Liver (tissue), 9 donors: Measurements from ENCODE around the gene TMF1. TPM values are rescaled to one million over a fixed set of nuclear protein-coding genes. Genes with fewer than 3 reads are reported as not detected.
A peak's percentile ranks its signal among the peaks of the same experiment; 100 is the strongest.

Source experiments
- DNase-seq: peaks from one replicate; pipeline ENCODE4 v3.0.0-alpha.2; 2017; ENCODE audit warnings: low spot score
- H3K27ac ChIP-seq, 2 donors: one replicate each; pipeline ENCODE4 v1.7.0; 2013; ENCODE audit warnings: inconsistent platforms in 2 of 2, low read length in 2 of 2, control low read depth in 1 of 2, low read depth in 1 of 2, mild to moderate bottlenecking in 1 of 2
- H3K27me3 ChIP-seq, 4 donors: one replicate each; pipeline versions ENCODE4 v1.6.1 to v1.7.0; 2013; ENCODE audit warnings: low read length in 3 of 4, inconsistent platforms in 1 of 4, mild to moderate bottlenecking in 1 of 4, moderate library complexity in 1 of 4; ENCODE audit not compliant: control insufficient read depth in 4 of 4, insufficient read depth in 4 of 4
- H3K36me3 ChIP-seq, 4 donors: one replicate each; pipeline versions ENCODE4 v1.6.1 to v1.7.0; 2013; ENCODE audit warnings: low read length in 3 of 4, mild to moderate bottlenecking in 3 of 4, low read depth in 1 of 4, moderate library complexity in 1 of 4; ENCODE audit not compliant: control insufficient read depth in 4 of 4, insufficient read depth in 3 of 4
- H3K4me1 ChIP-seq, 4 donors: one replicate each; pipeline versions ENCODE4 v1.6.1 to v1.7.0; 2013; ENCODE audit warnings: low read length in 3 of 4, mild to moderate bottlenecking in 3 of 4, moderate library complexity in 1 of 4; ENCODE audit not compliant: control insufficient read depth in 4 of 4, insufficient read depth in 4 of 4
- H3K4me3 ChIP-seq, 3 donors: one replicate each; pipeline versions ENCODE4 v1.6.1 to v1.7.0; 2013; ENCODE audit warnings: low read length in 3 of 3, control low read depth in 1 of 3, low read depth in 1 of 3, mild to moderate bottlenecking in 1 of 3
- H3K9ac ChIP-seq, 2 donors: one replicate each; pipeline ENCODE4 v1.7.0; 2013; ENCODE audit warnings: low read length in 2 of 2, mild to moderate bottlenecking in 2 of 2, moderate library complexity in 2 of 2, control low read depth in 1 of 2, low read depth in 1 of 2
- H3K9me3 ChIP-seq, 4 donors: one replicate each; pipeline versions ENCODE4 v1.6.1 to v1.7.0; 2013; ENCODE audit warnings: low read length in 3 of 4; ENCODE audit not compliant: control insufficient read depth in 4 of 4
- ATF3 ChIP-seq: IDR thresholded peaks from 2 replicates; pipeline ENCODE4 v1.6.1; 2016; ENCODE audit warnings: antibody characterized with exemption
- EGR1 ChIP-seq, 2 donors: IDR thresholded peaks; 2 replicates each; pipeline ENCODE4 v1.6.1; 2016 to 2018; ENCODE audit warnings: antibody characterized with exemption in 2 of 2, low read depth in 2 of 2
- FOXA1 ChIP-seq: IDR thresholded peaks from 2 replicates; pipeline ENCODE4 v1.6.1; 2016; ENCODE audit warnings: antibody characterized with exemption
- FOXA2 ChIP-seq: IDR thresholded peaks from 2 replicates; pipeline ENCODE4 v1.6.1; 2016; ENCODE audit warnings: antibody characterized with exemption
- GABPA ChIP-seq, 2 donors: IDR thresholded peaks in 1 of 2; conservative IDR thresholded peaks in 1 of 2; 2 replicates each; pipeline ENCODE4 v1.6.1; 2016; ENCODE audit warnings: antibody characterized with exemption in 2 of 2, mild to moderate bottlenecking in 1 of 2, moderate library complexity in 1 of 2
- HNF4A ChIP-seq, 2 donors: conservative IDR thresholded peaks; 2 replicates each; pipeline ENCODE4 v1.6.1; 2016; ENCODE audit warnings: antibody characterized with exemption in 2 of 2, mild to moderate bottlenecking in 2 of 2
- HNF4G ChIP-seq: IDR thresholded peaks from 2 replicates; pipeline ENCODE4 v1.6.1; 2016; ENCODE audit warnings: antibody characterized with exemption
- JUND ChIP-seq, 2 donors: IDR thresholded peaks; 2 replicates each; pipeline ENCODE4 v1.6.1; 2016; ENCODE audit warnings: antibody characterized with exemption in 2 of 2
- MAX ChIP-seq: IDR thresholded peaks from 2 replicates; pipeline ENCODE4 v1.6.1; 2016; ENCODE audit warnings: antibody characterized with exemption
- NR2F2 ChIP-seq: IDR thresholded peaks from 2 replicates; pipeline ENCODE4 v1.6.1; 2016; ENCODE audit warnings: antibody characterized with exemption
- RAD21 ChIP-seq, 2 donors: IDR thresholded peaks; 2 replicates each; pipeline ENCODE4 v1.6.1; 2016; ENCODE audit warnings: antibody characterized with exemption in 2 of 2, mild to moderate bottlenecking in 2 of 2
- REST ChIP-seq: IDR thresholded peaks from 2 replicates; pipeline ENCODE4 v1.6.1; 2016; ENCODE audit warnings: antibody characterized with exemption, mild to moderate bottlenecking
- RXRA ChIP-seq, 2 donors: IDR thresholded peaks; 2 replicates each; pipeline ENCODE4 v1.6.1; 2017 to 2018; ENCODE audit warnings: antibody characterized with exemption in 2 of 2, mild to moderate bottlenecking in 1 of 2
- SP1 ChIP-seq: IDR thresholded peaks from 2 replicates; pipeline ENCODE4 v1.6.1; 2018; ENCODE audit warnings: antibody characterized with exemption, mild to moderate bottlenecking
- TAF1 ChIP-seq: conservative IDR thresholded peaks from 2 replicates; pipeline ENCODE4 v1.6.1; 2016; ENCODE audit warnings: antibody characterized with exemption, mild to moderate bottlenecking
- YY1 ChIP-seq: IDR thresholded peaks from 2 replicates; pipeline ENCODE4 v1.6.1; 2016; ENCODE audit warnings: antibody characterized with exemption, mild to moderate bottlenecking
- WGBS: extraction: QIAGEN DNeasy Blood & Tissue Kit; methylation state at CpG from one replicate; pipeline ENCODE4 v1.1.7; 2013; 5-methylcytosine and 5-hydroxymethylcytosine counted together
- polyA plus RNA-seq, 2 donors: library from polyadenylated mRNA; stranded (reverse) in 1 of 2; unstranded in 1 of 2; fragments of 200-250 nt in 1 of 2; fragments of >200 nt in 1 of 2; fragmentation: Nextera tagmentation in 1 of 2; extraction: Ambion mirVana in 1 of 2; gene quantifications; one replicate each; pipeline versions ENCODE4 v1.2.1 to v1.2.3, GENCODE V29; 2013 to 2015
- total RNA-seq, 2 donors: library from RNA; depleted of rRNA; stranded (reverse); fragments of >200 nt; gene quantifications; one replicate each; pipeline ENCODE4 v1.2.3, GENCODE V29; 2014
- TF ChIP-seq, protein P1 (sequence below): fragments of 150-350 bp; IDR thresholded peaks from 2 replicates; pipeline ENCODE4 v1.5.1; 2017; ENCODE audit warnings: improper control_type of control experiment, low read depth, low read length; ENCODE audit not compliant: missing input control
- TF ChIP-seq, protein P2 (sequence below): IDR thresholded peaks from 2 replicates; pipeline ENCODE4 v1.6.1; 2016; ENCODE audit warnings: antibody characterized with exemption
- donor health status: healthy.
- donor health status: healthy.
- donor health status: healthy.
- donor health status: healthy.
- donor health status: healthy.

TMF1 gene
- total and polyA plus RNA-seq, 4 donors, result 5.5 to 19.4 (median 8.6) TPM

DNA sequence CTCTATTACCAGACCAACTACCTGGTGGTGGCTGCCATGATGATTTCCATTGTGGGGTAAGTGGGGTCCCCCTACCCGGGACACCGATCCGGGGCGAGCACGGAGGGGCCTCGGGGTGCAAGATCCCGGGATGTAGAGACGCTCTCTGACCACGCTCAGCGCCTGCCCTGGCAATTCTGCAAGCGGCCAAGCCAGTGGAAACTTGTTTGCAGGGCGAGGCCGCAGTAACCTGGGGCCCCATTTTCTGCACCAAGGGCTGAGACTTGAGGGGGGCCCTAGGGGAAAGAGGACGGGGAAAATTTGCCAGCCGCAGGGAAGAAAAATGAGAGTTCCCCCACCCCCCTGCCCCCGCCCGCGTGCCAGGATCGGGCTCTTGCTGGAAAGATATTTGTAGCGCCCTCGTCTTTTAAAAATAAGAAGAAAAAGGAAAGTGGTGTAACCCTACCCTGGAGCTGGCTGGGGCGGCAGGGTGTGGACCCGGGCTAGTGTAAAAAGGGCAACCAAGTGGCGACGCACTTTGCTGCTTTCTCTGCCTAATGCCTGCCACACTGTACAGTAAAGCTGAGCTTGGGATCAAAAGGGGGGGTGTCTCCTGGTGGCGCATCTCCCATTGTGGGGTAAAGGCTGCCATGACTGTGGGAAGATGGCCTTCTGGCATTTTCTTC, 33.2 kb upstream of the TMF1 start:
- Histone ChIP-seq H3K36me3 (no peaks in the 10 kb centered on the region), H3K9me3 (no peaks in the 10 kb centered on the region), H3K4me1 (peaks cover 8 to 23% (median 17%) of the 10 kb centered on the region in 4 donors), H3K9ac (peak overlapping the region; percentile 43 to 91), H3K27me3 (no peaks in the 10 kb centered on the region), H3K4me3 (peak overlapping the region; percentile 83 to 98 (median 97)), H3K27ac (peak overlapping the region; percentile 85 to 94)
- WGBS, result under 1% methylated on average over 26 of the region's 26 CpGs
- DNase-seq, result peak; percentile 58
- no peak for TF ChIP-seq JUND (IDR thresholded peaks at IDR 0.05)
- peak; percentile 76 for TF ChIP-seq YY1

- no peaks in the 10 kb centered on the region for H3K27me3 ChIP-seq
- H3K9ac ChIP-seq, result peak within 1 kb of the TSS; percentile 43 to 91
- DNase-seq, result peak; percentile 91
- TF ChIP-seq REST (peak; percentile 39), EGR1 (IDR thresholded peaks at IDR 0.05; ENCODE audit: low read depth in 2 of 2) (no peak), TAF1 (peak; percentile 45), GABPA (IDR thresholded peaks at IDR 0.05 in 1 of 2, conservative IDR thresholded peaks at IDR 0.05 in 1 of 2) (no peak), HNF4G (no peak), YY1 (peak; percentile 95), JUND (IDR thresholded peaks at IDR 0.05) (peak in 1 of 2 donors; percentile 40), NR2F2 (no peak), MAX (peak; percentile 14), ATF3 (no peak), RAD21 (IDR thresholded peaks at IDR 0.05) (peak in 1 of 2 donors; percentile 48), HNF4A (conservative IDR thresholded peaks at IDR 0.05) (peak; percentile 24 to 25), FOXA1 (peak; percentile 7), RXRA (IDR thresholded peaks at IDR 0.05) (peak in 1 of 2 donors; percentile 29), FOXA2 (no peak), SP1 (peak; percentile 63)
- TF ChIP-seq, protein P1, sequence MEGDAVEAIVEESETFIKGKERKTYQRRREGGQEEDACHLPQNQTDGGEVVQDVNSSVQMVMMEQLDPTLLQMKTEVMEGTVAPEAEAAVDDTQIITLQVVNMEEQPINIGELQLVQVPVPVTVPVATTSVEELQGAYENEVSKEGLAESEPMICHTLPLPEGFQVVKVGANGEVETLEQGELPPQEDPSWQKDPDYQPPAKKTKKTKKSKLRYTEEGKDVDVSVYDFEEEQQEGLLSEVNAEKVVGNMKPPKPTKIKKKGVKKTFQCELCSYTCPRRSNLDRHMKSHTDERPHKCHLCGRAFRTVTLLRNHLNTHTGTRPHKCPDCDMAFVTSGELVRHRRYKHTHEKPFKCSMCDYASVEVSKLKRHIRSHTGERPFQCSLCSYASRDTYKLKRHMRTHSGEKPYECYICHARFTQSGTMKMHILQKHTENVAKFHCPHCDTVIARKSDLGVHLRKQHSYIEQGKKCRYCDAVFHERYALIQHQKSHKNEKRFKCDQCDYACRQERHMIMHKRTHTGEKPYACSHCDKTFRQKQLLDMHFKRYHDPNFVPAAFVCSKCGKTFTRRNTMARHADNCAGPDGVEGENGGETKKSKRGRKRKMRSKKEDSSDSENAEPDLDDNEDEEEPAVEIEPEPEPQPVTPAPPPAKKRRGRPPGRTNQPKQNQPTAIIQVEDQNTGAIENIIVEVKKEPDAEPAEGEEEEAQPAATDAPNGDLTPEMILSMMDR, result no peak
- TF ChIP-seq, protein P2, sequence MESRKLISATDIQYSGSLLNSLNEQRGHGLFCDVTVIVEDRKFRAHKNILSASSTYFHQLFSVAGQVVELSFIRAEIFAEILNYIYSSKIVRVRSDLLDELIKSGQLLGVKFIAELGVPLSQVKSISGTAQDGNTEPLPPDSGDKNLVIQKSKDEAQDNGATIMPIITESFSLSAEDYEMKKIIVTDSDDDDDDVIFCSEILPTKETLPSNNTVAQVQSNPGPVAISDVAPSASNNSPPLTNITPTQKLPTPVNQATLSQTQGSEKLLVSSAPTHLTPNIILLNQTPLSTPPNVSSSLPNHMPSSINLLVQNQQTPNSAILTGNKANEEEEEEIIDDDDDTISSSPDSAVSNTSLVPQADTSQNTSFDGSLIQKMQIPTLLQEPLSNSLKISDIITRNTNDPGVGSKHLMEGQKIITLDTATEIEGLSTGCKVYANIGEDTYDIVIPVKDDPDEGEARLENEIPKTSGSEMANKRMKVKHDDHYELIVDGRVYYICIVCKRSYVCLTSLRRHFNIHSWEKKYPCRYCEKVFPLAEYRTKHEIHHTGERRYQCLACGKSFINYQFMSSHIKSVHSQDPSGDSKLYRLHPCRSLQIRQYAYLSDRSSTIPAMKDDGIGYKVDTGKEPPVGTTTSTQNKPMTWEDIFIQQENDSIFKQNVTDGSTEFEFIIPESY, result no peak
- H3K36me3 ChIP-seq, result no peaks in the 10 kb centered on the region
- H3K9me3 ChIP-seq, result no peaks in the 10 kb centered on the region
- peak within 1 kb of the TSS; percentile 85 to 94 for H3K27ac ChIP-seq
- 3% methylated on average over 32 of the region's 32 CpGs for WGBS
- peaks cover 8 to 24% (median 16%) of the 10 kb centered on the region in 4 donors for H3K4me1 ChIP-seq
- H3K4me3 ChIP-seq, result peak within 1 kb of the TSS; percentile 83 to 98 (median 97)
These were observed 32.4 kb upstream of the TMF1 start, which contains the start of gene ARL6IP5 for GRCh38 chr3:69084326-69085167. Gene ARL6IP5 (plus strand): TSS chr3:69084937. CDS start chr3:69085048, 111 bp downstream.
